ENCODE data around the gene GABPB1. TPM values are rescaled to one million over a fixed set of nuclear protein-coding genes. Genes with fewer than 3 reads are reported as not detected.
"Not testable (repeated sequence)": the region's sequence is repeated elsewhere in the genome, so short reads cannot be mapped to it uniquely, and the experiment has no call there.

Gene GABPB1
- total RNA-seq = 80.7 and 81.0 TPM in 2 replicates

DNA sequence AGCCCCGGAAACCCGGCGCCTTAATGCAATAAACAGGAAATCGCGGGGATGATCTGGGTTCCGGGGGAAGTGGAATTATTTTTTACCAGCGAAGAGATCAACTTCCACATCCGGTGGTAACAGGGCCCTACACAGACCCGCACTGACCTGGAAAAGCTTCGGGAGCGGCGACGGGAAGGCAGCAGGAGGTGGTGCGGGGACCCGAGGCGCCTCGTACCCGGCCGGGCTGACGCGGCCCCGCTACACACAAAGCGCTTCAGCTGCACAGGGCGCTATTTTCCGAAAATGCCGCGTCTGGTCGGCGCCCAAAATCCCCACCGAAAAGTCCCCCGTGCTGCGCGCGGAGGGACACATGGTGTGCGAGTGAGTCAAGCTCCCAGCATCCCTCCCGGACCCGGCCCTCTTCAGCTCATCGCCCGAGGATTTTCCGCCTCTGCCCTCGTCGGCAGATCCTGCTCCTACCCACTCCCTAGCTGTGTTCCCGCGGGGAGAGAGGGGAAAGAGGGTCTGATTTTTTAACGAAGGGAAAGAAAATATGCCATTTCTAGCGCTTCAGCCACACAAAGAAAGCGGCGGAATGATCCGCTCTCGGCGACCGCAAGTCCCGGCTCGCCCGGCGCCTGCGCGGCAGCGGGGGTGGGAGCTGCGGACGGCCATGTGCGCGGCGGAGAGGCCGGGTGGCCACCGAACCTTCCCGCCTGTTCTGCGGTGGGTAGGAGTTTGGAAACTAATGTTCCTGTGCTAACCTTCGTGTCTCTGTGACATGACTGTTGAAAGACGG lies at the start of gene GABPB1:
GABPB1 (minus strand) TSS at position 361 of the 781 bp plus-strand sequence. CDS start 45,400 bp downstream, outside the sequence.
- H3K36me3 Mint-ChIP-seq (ENCODE audit: low read depth) = peaks cover 49% of the 10 kb centered on the region
- H3K4me1 Mint-ChIP-seq (ENCODE audit: low read depth) = peaks cover 48% of the 10 kb centered on the region
- peak; percentile 87 for DNase-seq (ENCODE audit: low spot score)
- no peaks in the 10 kb centered on the region for H3K27me3 Mint-ChIP-seq (ENCODE audit: insufficient read depth)
- intact Hi-C loops (cut with micrococcal nuclease) = loop anchor here (2.0 to 10.0 kb wide), 5 partner anchors 108 to 1330 kb away; partner anchors contain the start of genes COPS2, DTWD1 and FAM227B
- H3K9me3 Mint-ChIP-seq = no peaks in the 10 kb centered on the region
- H3K4me3 Mint-ChIP-seq = peak within 1 kb of the TSS; percentile 100
- H3K27ac Mint-ChIP-seq = peak within 1 kb of the TSS; percentile 100

DNA sequence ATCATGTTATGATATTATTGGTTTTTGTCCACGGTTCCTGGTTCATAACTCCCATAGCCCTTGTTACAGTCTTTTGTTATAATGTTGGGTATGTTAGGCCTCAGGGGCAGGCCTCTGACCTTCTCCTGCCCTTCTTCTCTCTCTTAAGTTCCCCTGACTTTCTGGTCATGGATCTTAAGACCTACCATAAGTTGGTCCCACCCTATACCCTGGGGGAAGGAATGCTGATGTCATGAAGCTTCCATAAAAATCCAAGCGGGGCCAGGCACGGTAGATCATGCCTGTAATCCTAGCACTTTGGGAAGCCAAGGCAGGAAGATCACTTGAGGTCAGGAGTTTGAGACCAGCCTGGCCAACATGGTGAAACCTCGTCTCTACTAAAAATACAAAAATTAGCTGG lies 36.6 kb upstream of the GABPB1 start:
- intact Hi-C loops (cut with micrococcal nuclease); H3K27ac Mint-ChIP-seq; DNase-seq (ENCODE audit: low spot score); H3K9me3 Mint-ChIP-seq; H3K36me3 Mint-ChIP-seq (ENCODE audit: low read depth); H3K4me1 Mint-ChIP-seq (ENCODE audit: low read depth); H3K27me3 Mint-ChIP-seq (ENCODE audit: insufficient read depth); H3K4me3 Mint-ChIP-seq: not testable (repeated sequence)

DNA sequence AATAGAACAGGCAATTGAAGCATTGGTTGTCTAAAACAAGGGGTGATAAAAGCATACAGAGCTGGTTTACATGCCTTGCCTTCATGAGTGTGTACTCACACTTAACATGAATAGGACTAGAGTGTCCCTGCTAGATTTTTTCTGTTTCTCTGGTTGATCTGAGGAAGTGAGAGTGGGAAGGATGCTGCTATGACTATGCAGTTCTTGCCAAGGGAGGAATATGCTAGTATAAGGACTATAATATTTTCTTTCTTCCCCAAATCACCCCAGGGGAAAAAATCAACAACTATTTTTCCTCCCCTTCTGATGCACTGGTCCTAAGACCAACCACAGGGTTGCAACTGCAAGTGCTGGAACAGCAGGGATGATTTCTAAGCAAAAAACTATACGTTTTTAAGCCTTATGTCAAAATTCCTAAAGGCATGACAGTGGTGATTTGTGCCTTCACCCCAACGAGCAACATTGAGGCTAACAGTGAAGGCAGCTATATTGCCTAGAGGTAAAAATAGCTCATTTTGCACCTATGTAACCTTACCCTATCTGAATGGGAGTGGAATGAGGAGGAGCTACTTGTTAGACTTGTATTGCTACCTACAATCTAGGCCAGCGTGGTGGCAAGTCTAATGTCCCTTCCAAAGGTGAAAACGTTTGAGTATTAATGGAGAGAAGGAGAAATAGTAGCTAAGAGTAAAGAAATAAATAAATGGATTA lies 35.7 kb upstream of the GABPB1 start:
- intact Hi-C loops (cut with micrococcal nuclease) = no loop called here
- peaks cover 9% of the 10 kb centered on the region for H3K4me1 Mint-ChIP-seq (ENCODE audit: low read depth)

DNA sequence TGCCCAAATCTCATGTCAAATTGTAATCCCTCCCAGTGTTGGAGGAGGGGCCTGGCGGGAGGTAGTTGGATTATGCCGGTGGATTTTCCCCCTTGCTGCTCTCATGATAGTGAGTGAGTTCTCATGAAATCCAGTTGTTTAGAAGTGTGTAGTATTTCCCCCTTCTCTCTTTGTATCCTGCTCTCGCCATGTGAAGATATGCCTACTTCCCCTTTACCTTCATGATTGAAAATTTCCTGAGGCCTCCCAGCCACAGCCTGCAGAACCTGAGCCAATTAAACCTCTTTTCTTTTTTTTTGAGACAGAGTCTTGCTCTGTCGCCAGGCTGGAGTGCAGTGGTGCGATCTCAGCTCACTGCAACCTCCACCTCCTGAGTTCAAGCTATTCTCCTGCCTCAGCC lies 27.4 kb upstream of the GABPB1 start:
- intact Hi-C loops (cut with micrococcal nuclease); H3K4me3 Mint-ChIP-seq; H3K27me3 Mint-ChIP-seq (ENCODE audit: insufficient read depth); H3K9me3 Mint-ChIP-seq; H3K27ac Mint-ChIP-seq; DNase-seq (ENCODE audit: low spot score); H3K36me3 Mint-ChIP-seq (ENCODE audit: low read depth): not testable (repeated sequence)
- H3K4me1 Mint-ChIP-seq (ENCODE audit: low read depth) = peaks cover 14% of the 10 kb centered on the region

More for the DNA sequence above, 35.7 kb upstream of the GABPB1 start:
- no peak for DNase-seq (ENCODE audit: low spot score)
- Mint-ChIP-seq H3K9me3 (no peaks in the 10 kb centered on the region), H3K4me3 (no peak overlapping the region), H3K27ac (no peak overlapping the region), H3K27me3 (ENCODE audit: insufficient read depth) (no peaks in the 10 kb centered on the region), H3K36me3 (ENCODE audit: low read depth) (no peaks in the 10 kb centered on the region)

DNA sequence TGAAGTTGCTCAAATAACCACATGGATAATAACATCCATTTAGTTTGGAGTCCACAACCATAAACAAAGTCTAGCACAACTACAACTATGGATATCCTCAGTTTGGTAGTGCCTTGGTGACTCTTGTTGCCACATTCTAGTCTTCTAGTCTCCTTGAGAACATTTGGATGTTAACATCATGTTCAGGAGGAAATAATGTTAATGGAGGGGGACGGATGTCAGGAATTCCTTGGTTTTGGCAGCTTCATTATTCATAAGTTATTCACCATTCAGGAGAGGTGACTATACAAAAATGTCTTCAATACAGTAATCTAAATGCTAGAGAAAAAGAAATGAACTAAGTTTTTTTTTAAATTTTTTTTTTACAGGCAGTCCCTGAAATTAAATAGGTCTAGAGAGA lies 26.4 kb upstream of the GABPB1 start:
- intact Hi-C loops (cut with micrococcal nuclease) = no loop called here
- no peaks in the 10 kb centered on the region for H3K27me3 Mint-ChIP-seq (ENCODE audit: insufficient read depth)
- H3K36me3 Mint-ChIP-seq (ENCODE audit: low read depth) = peaks cover 1% of the 10 kb centered on the region
- no peak for DNase-seq (ENCODE audit: low spot score)
- no peaks in the 10 kb centered on the region for H3K9me3 Mint-ChIP-seq
- H3K4me3 Mint-ChIP-seq = no peak overlapping the region
- peaks cover 18% of the 10 kb centered on the region for H3K4me1 Mint-ChIP-seq (ENCODE audit: low read depth)
- no peak overlapping the region for H3K27ac Mint-ChIP-seq

DNA sequence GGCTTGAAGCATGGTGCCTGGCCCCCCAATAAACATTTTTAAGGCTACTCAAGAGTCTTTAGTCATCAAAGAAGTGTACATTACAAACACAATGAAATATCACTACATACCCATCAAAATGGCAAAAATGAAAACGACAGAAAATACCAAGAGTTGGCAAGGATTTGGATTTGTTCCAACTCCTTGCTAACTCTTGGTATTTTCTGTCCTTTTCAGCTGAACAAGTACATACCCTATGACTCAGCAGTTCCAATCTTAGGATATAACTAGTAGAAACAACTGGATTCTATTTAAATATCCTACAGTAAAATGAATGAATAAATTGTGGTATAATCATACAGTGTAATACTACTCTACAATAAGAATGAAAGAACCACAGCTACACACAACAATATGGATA lies 25.1 kb upstream of the GABPB1 start:
- Mint-ChIP-seq H3K4me1 (ENCODE audit: low read depth) (peaks cover 18% of the 10 kb centered on the region), H3K9me3 (no peaks in the 10 kb centered on the region), H3K27ac (no peak overlapping the region), H3K4me3 (no peak overlapping the region), H3K36me3 (ENCODE audit: low read depth) (peaks cover 2% of the 10 kb centered on the region), H3K27me3 (ENCODE audit: insufficient read depth) (no peaks in the 10 kb centered on the region)
- intact Hi-C loops (cut with micrococcal nuclease) = no loop called here
- no peak for DNase-seq (ENCODE audit: low spot score)

DNA sequence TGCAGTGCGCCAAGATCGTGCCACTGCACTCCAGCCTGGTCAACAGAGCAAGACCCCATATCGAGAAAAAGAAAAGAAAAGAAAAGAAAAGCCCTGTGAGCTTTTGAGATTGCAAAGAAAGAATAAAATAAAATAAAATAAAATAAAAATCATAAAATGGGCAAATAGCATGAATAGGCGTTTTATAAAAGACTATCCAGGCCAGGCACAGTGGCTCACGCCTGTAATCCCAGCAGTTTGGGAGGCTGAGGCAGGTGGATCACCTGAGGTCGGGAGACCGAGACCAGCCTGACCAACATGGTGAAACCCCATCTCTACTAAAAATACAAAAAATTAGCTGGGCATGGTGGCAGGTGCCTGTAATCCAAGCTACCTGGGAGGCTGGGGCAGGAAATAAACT lies 24.4 kb upstream of the GABPB1 start:
- not testable (repeated sequence) for H3K9me3 Mint-ChIP-seq; H3K36me3 Mint-ChIP-seq (ENCODE audit: low read depth); H3K27me3 Mint-ChIP-seq (ENCODE audit: insufficient read depth); H3K4me3 Mint-ChIP-seq; H3K27ac Mint-ChIP-seq; DNase-seq (ENCODE audit: low spot score)
- intact Hi-C loops (cut with micrococcal nuclease) = loop anchor here (2.0 to 5.0 kb wide), 2 partner anchors 183 to 527 kb away; no protein-coding TSS in a partner anchor
- H3K4me1 Mint-ChIP-seq (ENCODE audit: low read depth) = peaks cover 18% of the 10 kb centered on the region

DNA sequence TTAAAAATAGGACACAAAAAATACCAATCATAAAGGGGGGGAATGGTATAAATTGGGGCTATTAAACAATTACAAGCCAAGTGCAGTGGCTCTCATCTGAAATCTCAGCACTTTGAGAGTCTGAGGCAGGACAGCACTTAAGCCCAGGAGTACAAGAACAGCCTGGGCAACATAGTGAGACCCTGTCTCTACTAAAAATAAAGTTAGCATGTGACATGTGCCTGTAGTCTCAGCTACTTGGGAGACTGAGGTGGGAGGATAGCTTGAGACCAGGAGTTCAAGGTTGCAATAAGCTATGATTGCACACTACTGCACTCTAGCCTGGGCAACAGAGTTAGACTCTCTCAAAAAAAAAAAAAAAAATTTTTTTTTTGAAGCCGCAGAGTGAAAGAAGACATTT lies 23.8 kb upstream of the GABPB1 start:
- no peak for DNase-seq (ENCODE audit: low spot score)
- H3K4me3 Mint-ChIP-seq = peak overlapping the region; percentile 44
- H3K9me3 Mint-ChIP-seq = no peaks in the 10 kb centered on the region
- peaks cover 2% of the 10 kb centered on the region for H3K36me3 Mint-ChIP-seq (ENCODE audit: low read depth)
- no peaks in the 10 kb centered on the region for H3K27me3 Mint-ChIP-seq (ENCODE audit: insufficient read depth)
- H3K4me1 Mint-ChIP-seq (ENCODE audit: low read depth) = peaks cover 18% of the 10 kb centered on the region
- H3K27ac Mint-ChIP-seq = peak overlapping the region; percentile 92
- intact Hi-C loops (cut with micrococcal nuclease) = loop anchor here (1.0 to 5.0 kb wide), 10 partner anchors 21 to 528 kb away; partner anchors contain the start of gene USP8

DNA sequence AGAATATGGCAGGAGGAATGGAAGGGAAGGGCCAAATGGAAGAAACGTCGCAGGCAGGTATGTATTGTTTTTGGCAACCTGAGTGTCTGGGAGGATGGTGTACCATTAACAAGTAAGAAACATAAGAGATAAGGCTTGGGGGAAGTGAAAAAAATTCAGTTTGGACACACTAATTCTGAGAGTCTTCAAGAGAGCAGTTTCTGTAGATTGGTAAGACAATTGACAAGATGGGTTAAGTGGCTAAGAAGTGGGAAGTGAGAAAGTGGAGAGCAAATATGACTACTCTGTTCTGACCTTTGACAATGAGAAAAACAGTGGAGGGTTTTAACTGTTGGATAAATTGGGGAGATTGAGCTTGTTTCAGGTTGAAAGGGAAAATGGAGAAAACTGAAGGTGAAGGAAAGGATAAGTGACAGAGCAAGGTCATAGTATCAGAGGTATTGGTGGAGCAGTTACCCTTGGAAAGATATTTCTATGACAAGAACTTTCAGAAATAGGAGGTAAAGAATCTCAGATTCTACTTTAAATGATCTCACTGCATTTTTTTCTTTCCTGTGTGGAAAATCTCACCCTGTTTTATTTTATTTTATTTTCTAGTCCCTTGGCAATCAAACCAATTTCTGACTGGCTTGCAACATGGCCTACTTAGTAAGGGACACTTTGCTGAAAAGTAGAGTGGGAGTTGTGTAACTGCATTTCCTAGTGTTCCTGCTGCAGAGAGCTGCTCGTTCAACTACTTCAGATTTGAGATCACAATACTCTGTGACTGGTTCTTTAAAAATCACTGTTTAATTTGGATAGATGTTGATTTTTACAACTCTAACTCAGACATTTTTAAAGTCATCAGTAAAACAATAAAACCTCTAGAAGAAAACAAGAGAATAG lies 23.1 kb upstream of the GABPB1 start:
- Mint-ChIP-seq H3K36me3 (ENCODE audit: low read depth) (peaks cover 2% of the 10 kb centered on the region), H3K27me3 (ENCODE audit: insufficient read depth) (no peaks in the 10 kb centered on the region), H3K4me3 (peak overlapping the region; percentile 44), H3K9me3 (no peaks in the 10 kb centered on the region), H3K4me1 (ENCODE audit: low read depth) (peaks cover 18% of the 10 kb centered on the region), H3K27ac (peak overlapping the region; percentile 92)
- DNase-seq (ENCODE audit: low spot score) = no peak
- intact Hi-C loops (cut with micrococcal nuclease) = loop anchor here (1.0 to 5.0 kb wide), 11 partner anchors 18 to 529 kb away; partner anchors contain the start of gene USP8

DNA sequence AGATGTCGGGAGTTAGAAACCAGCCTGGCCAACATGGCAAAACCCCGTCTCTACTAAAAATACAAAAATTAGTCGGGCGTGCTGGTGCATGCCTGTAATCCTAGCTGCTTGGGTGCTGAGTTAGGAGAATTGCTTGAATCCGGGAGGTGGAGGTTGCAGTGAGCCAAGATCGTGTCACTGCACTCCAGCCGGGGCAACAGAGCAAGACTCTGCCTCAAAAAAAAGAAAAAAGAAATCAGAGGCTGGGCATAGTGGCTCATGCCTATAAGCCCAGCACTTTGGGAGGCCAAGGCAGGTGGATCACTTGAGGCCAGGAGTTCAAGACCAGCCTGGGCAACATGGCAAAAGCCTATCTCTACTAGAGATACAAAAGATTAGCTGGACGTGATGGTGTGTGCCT lies 14.6 kb upstream of the GABPB1 start:
- H3K4me1 Mint-ChIP-seq (ENCODE audit: low read depth) = not testable (repeated sequence)

DNA sequence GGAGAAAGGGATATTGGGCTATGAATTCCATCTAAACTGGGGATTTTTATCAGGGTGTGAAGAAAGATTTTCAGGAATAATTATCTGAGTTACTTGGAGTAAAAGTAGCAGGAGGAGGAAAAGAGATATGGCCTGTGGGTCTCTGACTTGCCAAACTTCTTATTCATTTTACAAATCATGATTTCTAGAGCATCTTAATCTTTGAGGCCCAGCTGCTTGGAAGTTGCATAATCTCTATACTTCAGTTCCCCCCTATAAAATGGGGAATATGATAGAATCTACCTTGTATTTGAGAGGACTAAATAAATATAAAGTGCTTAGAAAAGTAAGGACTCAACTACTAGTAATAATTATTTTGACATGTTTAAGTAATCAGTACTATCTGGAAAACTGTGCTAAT lies 11.0 kb upstream of the GABPB1 start:
- Mint-ChIP-seq H3K9me3 (no peaks in the 10 kb centered on the region), H3K27me3 (ENCODE audit: insufficient read depth) (no peaks in the 10 kb centered on the region), H3K36me3 (ENCODE audit: low read depth) (peaks cover 27% of the 10 kb centered on the region), H3K4me1 (ENCODE audit: low read depth) (peaks cover 12% of the 10 kb centered on the region), H3K4me3 (no peak overlapping the region), H3K27ac (peak overlapping the region; percentile 63)
- no peak for DNase-seq (ENCODE audit: low spot score)
- intact Hi-C loops (cut with micrococcal nuclease) = no loop called here

More for the DNA sequence above, 14.6 kb upstream of the GABPB1 start:
- intact Hi-C loops (cut with micrococcal nuclease); H3K27me3 Mint-ChIP-seq (ENCODE audit: insufficient read depth); H3K4me3 Mint-ChIP-seq; DNase-seq (ENCODE audit: low spot score); H3K9me3 Mint-ChIP-seq; H3K27ac Mint-ChIP-seq: not testable (repeated sequence)
- H3K36me3 Mint-ChIP-seq (ENCODE audit: low read depth) = peaks cover 12% of the 10 kb centered on the region

DNA sequence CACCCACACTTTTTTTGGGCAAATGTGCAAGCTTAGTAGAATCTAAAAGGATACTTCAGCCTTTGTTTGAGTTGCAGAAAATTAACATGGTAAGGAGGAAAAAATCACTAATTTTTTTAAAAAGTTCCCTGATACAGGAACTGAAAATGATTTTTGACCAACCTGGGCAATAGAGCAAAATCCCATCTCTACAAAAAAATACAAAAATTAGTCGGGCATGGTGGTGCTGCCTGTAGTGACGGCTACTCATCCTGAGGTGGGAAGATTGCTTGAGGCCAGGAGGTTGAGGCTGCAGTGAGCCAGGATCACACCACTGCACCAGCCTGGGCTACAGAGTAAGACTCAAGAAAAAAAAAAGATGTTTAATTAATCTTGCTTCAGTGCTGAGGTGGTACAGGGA lies 10.6 kb upstream of the GABPB1 start:
- H3K36me3 Mint-ChIP-seq (ENCODE audit: low read depth) = peaks cover 31% of the 10 kb centered on the region
- no peak overlapping the region for H3K27ac Mint-ChIP-seq

More for the DNA sequence above, 10.6 kb upstream of the GABPB1 start:
- peaks cover 12% of the 10 kb centered on the region for H3K4me1 Mint-ChIP-seq (ENCODE audit: low read depth)
- intact Hi-C loops (cut with micrococcal nuclease) = no loop called here
- no peaks in the 10 kb centered on the region for H3K9me3 Mint-ChIP-seq
- H3K27me3 Mint-ChIP-seq (ENCODE audit: insufficient read depth) = no peaks in the 10 kb centered on the region
- no peak for DNase-seq (ENCODE audit: low spot score)
- no peak overlapping the region for H3K4me3 Mint-ChIP-seq

All from activated T-helper 1 cell treated with anti-CD3 and anti-CD28 coated beads, Interleukin-12 subunit alpha, Interleukin-12 subunit beta, Interleukin-2, Interleukin-4 antibody, amounts not matched to agents 30 ng/mL and 10 ng/mL and 1 ng/mL, durations not matched to agents 14 hours and 24 hours and 36 hours (primary cell).